PC-3 (cell line): ENCODE results near the gene ACTR3C.
"Not testable (repeated sequence)": the region's sequence is repeated elsewhere in the genome, so short reads cannot be mapped to it uniquely, and the experiment has no call there.

Source experiments
- EZH2 ChIP-seq: fragments of 300-600 bp; sonication (generic); IDR thresholded peaks from one replicate; pipeline ENCODE4 v1.6.1; 2017; ENCODE audit warnings: antibody characterized with exemption, mild to moderate bottlenecking, low read length; ENCODE audit not compliant: unreplicated experiment
- EZH2phosphoT487 ChIP-seq: fragments of 300-600 bp; sonication (generic); IDR thresholded peaks from 2 replicates; pipeline ENCODE4 v1.6.1; 2018; ENCODE audit warnings: mild to moderate bottlenecking, antibody characterized with exemption, low read length, borderline replicate concordance
- TF ChIP-seq, protein P1 (sequence below): fragments of 300-600 bp; sonication (generic); conservative IDR thresholded peaks from 2 replicates; pipeline ENCODE4 v1.5.1; 2017; ENCODE audit warnings: antibody characterized with exemption, low read depth, mild to moderate bottlenecking, low read length

GRCh38 chr7:150305259-150305902 is 18.0 kb downstream of the ACTR3C start:
- TF ChIP-seq, protein P1, sequence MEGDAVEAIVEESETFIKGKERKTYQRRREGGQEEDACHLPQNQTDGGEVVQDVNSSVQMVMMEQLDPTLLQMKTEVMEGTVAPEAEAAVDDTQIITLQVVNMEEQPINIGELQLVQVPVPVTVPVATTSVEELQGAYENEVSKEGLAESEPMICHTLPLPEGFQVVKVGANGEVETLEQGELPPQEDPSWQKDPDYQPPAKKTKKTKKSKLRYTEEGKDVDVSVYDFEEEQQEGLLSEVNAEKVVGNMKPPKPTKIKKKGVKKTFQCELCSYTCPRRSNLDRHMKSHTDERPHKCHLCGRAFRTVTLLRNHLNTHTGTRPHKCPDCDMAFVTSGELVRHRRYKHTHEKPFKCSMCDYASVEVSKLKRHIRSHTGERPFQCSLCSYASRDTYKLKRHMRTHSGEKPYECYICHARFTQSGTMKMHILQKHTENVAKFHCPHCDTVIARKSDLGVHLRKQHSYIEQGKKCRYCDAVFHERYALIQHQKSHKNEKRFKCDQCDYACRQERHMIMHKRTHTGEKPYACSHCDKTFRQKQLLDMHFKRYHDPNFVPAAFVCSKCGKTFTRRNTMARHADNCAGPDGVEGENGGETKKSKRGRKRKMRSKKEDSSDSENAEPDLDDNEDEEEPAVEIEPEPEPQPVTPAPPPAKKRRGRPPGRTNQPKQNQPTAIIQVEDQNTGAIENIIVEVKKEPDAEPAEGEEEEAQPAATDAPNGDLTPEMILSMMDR = not testable (repeated sequence)
- not testable (repeated sequence) for TF ChIP-seq EZH2, EZH2phosphoT487
